GM21526 (cell line): ENCODE results near the gene DNASE1L2.

Experiments used
- ATAC-seq: cut with Tn5 transposase; IDR thresholded peaks from one replicate; pipeline ENCODE4 v1.9.1; 2021; ENCODE audit warnings: moderate library complexity; ENCODE audit not compliant: unreplicated experiment, low FRiP score

Gene DNASE1L2

GRCh38 chr16:2223221-2223941, 12.9 kb upstream of the DNASE1L2 start, which contains the start of gene E4F1:
TSS of gene E4F1 (plus strand) at chr16:2223591. CDS start at chr16:2223614, 23 bp downstream.
- peak; percentile 88 for ATAC-seq

- no peak for ATAC-seq
These were observed 12.2 kb upstream of the DNASE1L2 start for GRCh38 chr16:2223942-2224486.

- ATAC-seq: no peak
These were observed 9.9 kb upstream of the DNASE1L2 start for GRCh38 chr16:2226245-2226793.

- no peak for ATAC-seq
These were observed 9.3 kb upstream of the DNASE1L2 start for GRCh38 chr16:2226918-2227317.

- no peak for ATAC-seq
These were observed 8.0 kb upstream of the DNASE1L2 start for GRCh38 chr16:2228161-2228824.

GRCh38 chr16:2229091-2229490, 7.2 kb upstream of the DNASE1L2 start:
- no peak for ATAC-seq

- no peak for ATAC-seq
These were observed 6.5 kb upstream of the DNASE1L2 start for GRCh38 chr16:2229632-2230250.

- ATAC-seq: no peak
These were observed 5.9 kb upstream of the DNASE1L2 start for GRCh38 chr16:2230376-2230775.

- no peak for ATAC-seq
These were observed 5.0 kb upstream of the DNASE1L2 start for GRCh38 chr16:2231016-2231931.

GRCh38 chr16:2232094-2232990, 3.9 kb upstream of the DNASE1L2 start:
- no peak for ATAC-seq

- no peak for ATAC-seq
These were observed 3.0 kb upstream of the DNASE1L2 start for GRCh38 chr16:2233046-2233775.

GRCh38 chr16:2233872-2234812, 2.1 kb upstream of the DNASE1L2 start:
- ATAC-seq: no peak

- no peak for ATAC-seq
These were observed 1.5 kb upstream of the DNASE1L2 start for GRCh38 chr16:2234813-2235170.

GRCh38 chr16:2235234-2235651, 1.0 kb upstream of the DNASE1L2 start:
- no peak for ATAC-seq

GRCh38 chr16:2235695-2236336, 428 bp upstream of the DNASE1L2 start:
- no peak for ATAC-seq

GRCh38 chr16:2237102-2237482, 848 bp downstream of the DNASE1L2 start:
- ATAC-seq: no peak
